Activated T-cell treated with anti-CD3 and anti-CD28 coated beads, Interleukin-2, amount 50 U/mL, for 4 hours (primary cell): ENCODE data around the gene ADAMTSL1. TPM values are rescaled to one million over a fixed set of nuclear protein-coding genes. Genes with fewer than 3 reads are reported as not detected.

Experiments used
- ATAC-seq, 2 donors: fragments of 200-7000 bp; cut with Tn5 transposase; one replicate each; pipeline ENCODE4 v1.10.0; 2021
- DNase-seq: peaks from one replicate; pipeline ENCODE4 v3.0.0-alpha.2; 2020
- H3K27me3 Mint-ChIP-seq: one replicate; pipeline ENCODE4 v1.8.0; 2021; ENCODE audit warnings: low read depth, mixed read lengths
- H3K36me3 Mint-ChIP-seq: one replicate; pipeline ENCODE4 v1.8.0; 2022; ENCODE audit warnings: mixed read lengths; ENCODE audit not compliant: insufficient read depth
- H3K4me1 Mint-ChIP-seq: one replicate; pipeline ENCODE4 v1.8.0; 2021; ENCODE audit warnings: low read depth, mixed read lengths
- H3K4me3 Mint-ChIP-seq: one replicate; pipeline ENCODE4 v1.8.0; 2021; ENCODE audit warnings: mild to moderate bottlenecking, moderate library complexity, mixed read lengths
- H3K9me3 Mint-ChIP-seq: one replicate; pipeline ENCODE4 v1.8.0; 2021; ENCODE audit warnings: mixed read lengths
- total RNA-seq, 3 donors: library from RNA; stranded (reverse); gene quantifications; one replicate each; pipeline ENCODE4 v1.2.1, GENCODE V29; 2021

Gene ADAMTSL1
- total RNA-seq, 3 donors from 2014 or later: not detected

DNA sequence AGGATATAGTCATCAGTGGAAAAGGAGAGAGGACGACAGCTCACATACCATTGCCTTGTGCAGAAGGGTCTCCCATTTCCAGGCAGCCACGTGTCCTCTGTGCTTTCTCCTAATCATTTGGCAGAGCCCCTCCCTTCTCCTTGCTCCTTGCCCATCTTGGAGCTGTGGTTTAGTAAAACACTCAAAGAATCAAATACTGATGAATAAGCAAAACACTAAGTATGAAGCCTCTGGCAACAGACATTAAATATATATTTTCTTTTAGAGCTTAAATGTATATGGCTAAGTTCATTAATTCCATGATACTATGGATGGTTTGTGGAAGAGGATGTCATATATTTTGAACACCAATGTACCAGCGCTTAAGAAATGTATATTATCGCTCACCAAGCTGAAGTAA lies 280.6 kb downstream of the ADAMTSL1 start:
- no peaks in the 10 kb centered on the region for H3K9me3 Mint-ChIP-seq
- no peak for DNase-seq

DNA sequence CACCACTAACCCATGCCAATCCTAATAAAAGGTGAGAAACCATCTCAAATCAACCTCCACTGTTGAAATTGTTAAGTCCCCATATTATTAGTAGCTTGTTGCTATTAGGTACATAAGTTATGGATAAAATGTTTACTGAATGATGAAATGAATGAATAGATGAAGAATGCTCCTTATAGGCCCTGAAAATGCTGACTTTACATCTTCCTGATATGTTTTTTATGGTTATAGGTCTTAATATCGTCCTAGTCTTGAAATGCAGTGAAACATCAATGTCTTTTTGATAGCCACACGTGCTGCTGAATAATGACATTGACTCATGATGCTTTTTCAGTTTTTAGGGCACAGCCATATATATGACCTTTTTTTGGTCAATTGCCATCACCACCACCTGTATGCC lies 281.3 kb downstream of the ADAMTSL1 start:
- Mint-ChIP-seq H3K9me3 (no peaks in the 10 kb centered on the region), H3K4me1 (no peaks in the 10 kb centered on the region), H3K36me3 (no peaks in the 10 kb centered on the region), H3K27me3 (no peaks in the 10 kb centered on the region), H3K4me3 (no peak overlapping the region)
- DNase-seq (no peak), ATAC-seq (no peak)

More for the DNA sequence above, 280.6 kb downstream of the ADAMTSL1 start:
- Mint-ChIP-seq H3K27me3 (no peaks in the 10 kb centered on the region), H3K4me1 (no peaks in the 10 kb centered on the region), H3K4me3 (no peak overlapping the region), H3K36me3 (no peaks in the 10 kb centered on the region)
- ATAC-seq: no peak

DNA sequence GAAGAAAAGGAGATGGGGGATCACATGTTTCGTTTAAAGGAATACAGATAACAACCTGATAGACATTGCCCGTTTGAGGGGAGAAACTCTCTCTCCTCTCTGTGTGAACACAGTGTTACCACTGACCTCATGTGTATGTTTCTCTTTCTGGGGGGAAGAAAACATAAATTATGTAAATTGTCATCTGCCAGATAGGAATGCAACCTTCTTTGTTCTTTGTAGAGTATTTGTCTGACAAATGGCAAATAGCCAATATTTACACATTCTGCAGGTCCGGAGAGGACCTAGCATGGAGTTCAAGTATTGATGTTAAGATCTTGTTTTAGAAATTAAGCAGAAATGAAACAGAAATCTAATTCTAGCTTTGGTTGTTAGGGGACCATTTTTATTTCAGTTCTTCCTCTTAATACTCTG lies 282.8 kb downstream of the ADAMTSL1 start:
- H3K4me3 Mint-ChIP-seq: no peak overlapping the region
- ATAC-seq (no peak), DNase-seq (no peak)
- H3K9me3 Mint-ChIP-seq: no peaks in the 10 kb centered on the region
- H3K27me3 Mint-ChIP-seq: no peaks in the 10 kb centered on the region
- H3K4me1 Mint-ChIP-seq: no peaks in the 10 kb centered on the region
- no peaks in the 10 kb centered on the region for H3K36me3 Mint-ChIP-seq

DNA sequence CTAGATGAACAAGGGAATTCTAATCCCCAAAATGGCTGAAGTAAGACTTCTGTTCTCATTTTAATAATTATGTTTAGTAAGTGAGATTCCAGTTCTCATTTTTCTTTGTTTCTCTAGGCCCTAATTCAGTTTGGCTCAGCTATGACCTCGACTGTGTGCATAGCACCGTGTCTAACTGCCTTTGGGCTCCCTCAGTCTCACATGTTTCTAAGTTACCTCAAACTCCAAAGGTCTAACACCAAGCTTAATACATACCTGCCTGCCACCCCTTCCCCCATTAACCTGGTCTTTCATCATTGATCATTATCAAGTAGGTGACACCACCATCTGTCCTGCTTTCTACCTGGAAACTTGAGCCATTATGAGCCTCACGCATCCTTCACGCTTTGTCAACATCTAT lies 285.9 kb downstream of the ADAMTSL1 start:
- Mint-ChIP-seq H3K4me1 (no peaks in the 10 kb centered on the region), H3K36me3 (no peaks in the 10 kb centered on the region), H3K9me3 (no peaks in the 10 kb centered on the region), H3K27me3 (no peaks in the 10 kb centered on the region), H3K4me3 (no peak overlapping the region)
- no peak for ATAC-seq
- no peak for DNase-seq

DNA sequence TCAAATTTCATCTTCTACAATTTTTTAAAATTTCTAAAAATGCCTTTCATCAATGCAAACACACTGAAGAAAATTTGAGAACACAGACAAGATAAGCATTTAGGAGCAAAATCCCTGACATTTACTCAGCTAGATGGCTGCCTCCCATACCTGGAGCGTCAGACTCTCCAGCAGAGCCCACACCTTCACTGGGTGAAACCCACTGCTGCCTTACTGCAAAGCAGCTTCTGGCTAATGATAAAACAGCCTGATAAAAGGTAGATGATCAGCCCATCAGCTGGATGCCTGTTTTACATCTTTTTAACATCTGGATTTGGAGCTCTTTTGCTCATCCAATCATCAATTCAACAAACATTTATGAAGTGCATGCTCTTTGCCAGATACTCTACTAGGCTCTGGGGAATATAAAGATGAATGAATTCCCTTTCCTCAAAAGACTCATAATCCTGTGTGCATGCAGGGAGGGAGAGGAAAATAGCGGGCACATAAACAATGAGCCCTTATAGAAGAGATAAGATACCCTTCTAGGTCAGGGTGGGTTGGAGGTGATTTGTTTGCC lies 287.9 kb downstream of the ADAMTSL1 start:
- no peak for ATAC-seq
- Mint-ChIP-seq H3K36me3 (no peaks in the 10 kb centered on the region), H3K4me1 (no peaks in the 10 kb centered on the region), H3K4me3 (no peak overlapping the region), H3K27me3 (peaks cover 10% of the 10 kb centered on the region), H3K9me3 (no peaks in the 10 kb centered on the region)
- DNase-seq: no peak

DNA sequence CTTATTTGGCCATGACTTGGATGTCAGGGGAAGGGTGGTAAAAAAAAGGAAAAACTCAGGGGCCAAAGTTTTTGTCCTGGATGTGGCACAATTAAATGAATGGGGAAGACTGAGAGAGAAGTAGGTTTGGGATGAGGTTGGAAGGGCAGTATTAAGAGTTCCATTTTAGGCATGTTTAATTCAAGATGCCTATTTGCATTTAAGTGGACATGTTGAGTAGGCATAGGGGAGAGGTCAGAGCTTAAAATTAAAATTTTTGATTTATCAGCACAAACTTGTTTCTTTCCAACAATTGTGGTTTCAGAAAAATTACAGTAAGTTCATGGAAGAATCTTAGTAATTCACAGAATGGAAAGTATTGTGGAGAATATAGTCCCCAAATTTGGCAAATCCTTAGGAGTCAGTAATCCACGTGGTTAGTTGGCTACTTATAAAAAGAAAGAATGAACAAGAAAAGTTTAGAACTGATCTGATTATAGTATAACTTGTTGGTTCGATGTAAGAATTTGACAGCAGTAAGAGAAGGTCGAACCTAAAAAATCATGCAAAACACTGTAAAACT lies 293.1 kb downstream of the ADAMTSL1 start:
- Mint-ChIP-seq H3K27me3 (peaks cover 18% of the 10 kb centered on the region), H3K36me3 (no peaks in the 10 kb centered on the region), H3K4me3 (no peak overlapping the region), H3K9me3 (no peaks in the 10 kb centered on the region), H3K4me1 (no peaks in the 10 kb centered on the region)
- ATAC-seq (no peak), DNase-seq (no peak)

DNA sequence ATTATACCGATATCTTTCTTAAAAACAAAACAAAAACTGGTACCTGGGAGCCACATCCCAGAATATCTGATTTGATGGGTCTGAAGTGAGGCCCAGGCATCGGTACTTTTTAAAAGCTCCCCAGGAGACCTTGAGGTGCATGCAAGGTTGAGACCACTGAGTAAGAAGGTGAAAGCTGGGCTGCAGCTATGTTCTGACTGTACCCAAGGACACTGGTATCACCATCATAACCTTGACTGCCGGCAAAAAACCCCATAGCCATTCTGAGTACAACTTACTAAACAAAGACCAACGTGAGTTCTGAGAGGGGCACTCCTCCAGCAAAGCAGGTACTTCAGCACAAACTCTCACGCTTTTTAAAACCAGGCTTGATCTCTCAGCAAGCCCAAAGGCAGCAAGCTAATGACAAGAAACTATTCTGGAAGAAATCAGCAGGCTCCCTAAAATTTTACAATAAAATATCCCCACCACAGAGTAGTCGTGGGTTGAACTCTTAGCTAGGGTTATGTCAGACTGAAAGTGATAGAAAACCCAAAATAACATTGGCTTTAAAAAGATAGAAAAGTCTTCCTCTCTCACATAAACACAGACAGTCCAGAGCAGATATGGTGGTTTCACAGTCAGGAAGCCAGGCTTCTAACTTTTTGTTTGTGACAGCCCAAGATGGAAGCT lies 295.1 kb downstream of the ADAMTSL1 start:
- ATAC-seq: no peak
- no peak for DNase-seq
- Mint-ChIP-seq H3K36me3 (no peaks in the 10 kb centered on the region), H3K4me1 (no peaks in the 10 kb centered on the region), H3K4me3 (no peak overlapping the region), H3K9me3 (no peaks in the 10 kb centered on the region), H3K27me3 (peaks cover 18% of the 10 kb centered on the region)

DNA sequence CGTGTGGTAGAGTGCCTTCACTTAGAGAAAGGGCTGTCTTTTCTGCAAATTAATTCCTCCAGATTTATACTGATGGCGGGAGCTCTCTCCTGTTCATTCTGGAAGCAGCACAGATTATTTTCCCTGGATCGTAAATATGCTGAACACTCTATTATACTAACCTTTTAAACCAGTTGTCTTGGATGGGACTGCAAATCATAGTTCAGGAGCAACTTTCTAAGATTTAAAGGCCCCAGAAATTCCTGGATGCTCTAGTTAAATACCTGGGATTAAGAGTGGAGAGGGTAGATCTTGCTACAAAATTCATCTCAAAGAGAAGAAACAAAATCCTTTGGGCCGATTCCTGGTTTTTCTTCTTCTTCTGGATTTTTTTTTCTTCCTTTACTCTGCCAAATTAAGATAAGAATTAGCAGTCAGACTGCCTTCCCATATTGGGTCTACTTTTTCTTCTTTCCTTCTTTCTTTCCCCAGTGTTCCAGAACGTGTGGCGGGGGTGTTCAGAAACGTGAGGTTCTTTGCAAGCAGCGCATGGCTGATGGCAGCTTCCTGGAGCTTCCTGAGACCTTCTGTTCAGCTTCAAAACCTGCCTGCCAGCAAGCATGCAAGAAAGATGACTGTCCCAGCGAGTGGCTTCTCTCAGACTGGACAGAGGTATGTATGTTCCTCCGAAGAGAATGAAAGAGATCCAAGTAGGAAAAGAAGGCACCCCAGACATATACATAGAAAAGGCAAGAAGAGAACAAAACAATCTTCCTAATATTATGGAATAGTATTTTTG lies 296.4 kb downstream of the ADAMTSL1 start:
- no peaks in the 10 kb centered on the region for H3K4me1 Mint-ChIP-seq
- no peak overlapping the region for H3K4me3 Mint-ChIP-seq
- H3K9me3 Mint-ChIP-seq: no peaks in the 10 kb centered on the region
- DNase-seq (no peak), ATAC-seq (no peak)
- H3K27me3 Mint-ChIP-seq: peaks cover 18% of the 10 kb centered on the region
- no peaks in the 10 kb centered on the region for H3K36me3 Mint-ChIP-seq

DNA sequence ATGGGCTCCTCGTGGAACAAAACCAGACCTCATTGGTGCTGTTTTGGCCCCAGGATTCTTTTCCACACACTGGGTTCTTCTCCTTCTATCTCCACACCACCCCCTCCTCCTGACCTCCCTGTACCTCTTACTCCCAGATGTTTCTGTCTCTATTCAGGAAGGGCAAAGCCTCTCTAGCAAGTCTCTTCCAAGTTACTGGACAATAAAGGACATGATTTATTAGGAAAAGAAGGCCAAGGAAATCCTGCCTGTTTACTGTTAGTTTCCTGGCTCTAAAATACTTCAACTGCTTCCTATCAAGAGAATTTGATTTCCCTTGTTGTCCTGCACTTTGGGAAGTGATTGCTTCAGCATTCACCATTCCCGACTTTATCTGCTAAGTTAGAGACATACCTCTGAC lies 297.1 kb downstream of the ADAMTSL1 start:
- ATAC-seq (no peak), DNase-seq (no peak)
- H3K27me3 Mint-ChIP-seq: peaks cover 11% of the 10 kb centered on the region
- H3K4me3 Mint-ChIP-seq: no peak overlapping the region
- H3K4me1 Mint-ChIP-seq: no peaks in the 10 kb centered on the region
- no peaks in the 10 kb centered on the region for H3K9me3 Mint-ChIP-seq
- no peaks in the 10 kb centered on the region for H3K36me3 Mint-ChIP-seq

DNA sequence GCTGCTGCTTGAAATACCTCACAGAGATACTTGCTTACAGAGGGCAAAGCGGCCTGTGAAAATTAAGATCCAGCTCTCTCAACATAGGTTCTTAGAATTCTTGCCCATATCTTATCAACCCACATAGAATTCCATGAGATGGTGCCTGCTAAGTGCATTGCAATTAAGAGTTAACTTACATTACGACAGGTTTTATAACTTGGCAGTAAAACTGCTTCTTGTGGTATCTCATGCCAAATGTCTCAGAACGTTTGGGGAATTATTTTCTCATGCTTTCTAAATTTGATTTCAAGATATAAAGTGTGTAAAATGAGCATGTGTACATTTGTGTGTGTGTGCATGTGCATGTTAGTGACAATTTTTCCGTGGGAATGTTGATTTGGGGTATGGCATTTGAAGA lies 297.8 kb downstream of the ADAMTSL1 start:
- DNase-seq (no peak), ATAC-seq (no peak)
- no peaks in the 10 kb centered on the region for H3K9me3 Mint-ChIP-seq
- peaks cover 8% of the 10 kb centered on the region for H3K27me3 Mint-ChIP-seq
- no peak overlapping the region for H3K4me3 Mint-ChIP-seq
- H3K36me3 Mint-ChIP-seq: no peaks in the 10 kb centered on the region
- H3K4me1 Mint-ChIP-seq: no peaks in the 10 kb centered on the region

DNA sequence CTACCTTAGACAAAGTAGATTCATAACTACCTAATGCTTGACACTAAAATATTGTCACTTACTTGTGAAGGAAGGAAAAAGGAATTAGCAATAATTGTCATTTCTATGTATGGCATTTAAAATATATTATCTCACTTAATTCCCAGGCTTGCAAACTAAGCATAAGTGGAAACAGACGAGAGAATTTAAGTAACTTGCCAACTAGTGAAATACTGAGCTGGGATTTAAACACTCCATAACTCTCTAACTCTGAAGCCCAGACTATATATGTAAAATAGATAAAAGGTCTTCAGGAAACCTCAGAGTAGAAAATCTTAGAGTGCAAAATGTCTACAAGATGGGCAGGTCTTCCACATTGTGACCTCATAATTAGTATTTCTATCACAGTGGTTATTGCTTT lies 301.3 kb downstream of the ADAMTSL1 start:
- Mint-ChIP-seq H3K4me1 (no peaks in the 10 kb centered on the region), H3K27me3 (peaks cover 3% of the 10 kb centered on the region), H3K9me3 (no peaks in the 10 kb centered on the region), H3K36me3 (no peaks in the 10 kb centered on the region), H3K4me3 (no peak overlapping the region)
- ATAC-seq: no peak
- no peak for DNase-seq

DNA sequence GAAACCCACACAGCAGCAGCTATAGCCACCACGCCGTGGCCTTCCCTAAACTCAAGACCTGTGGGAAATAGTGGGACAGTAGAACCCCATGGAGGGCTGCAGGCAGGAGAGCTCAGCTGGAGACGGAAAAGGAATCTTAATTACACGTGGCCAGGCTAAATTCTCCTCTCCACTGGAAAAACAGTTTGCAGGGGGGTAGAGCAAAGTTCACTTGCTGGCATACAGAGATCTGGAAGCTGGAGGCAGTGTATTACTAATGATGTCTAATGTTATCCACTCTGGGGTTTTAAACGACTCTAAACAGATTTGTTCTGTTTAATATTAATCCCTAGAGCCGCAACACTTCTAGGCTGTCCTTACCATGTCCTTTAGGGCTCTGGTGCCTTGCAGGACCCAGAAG lies 302.0 kb downstream of the ADAMTSL1 start:
- ATAC-seq (no peak), DNase-seq (no peak)
- Mint-ChIP-seq H3K4me1 (no peaks in the 10 kb centered on the region), H3K9me3 (no peaks in the 10 kb centered on the region), H3K36me3 (no peaks in the 10 kb centered on the region), H3K27me3 (peaks cover 3% of the 10 kb centered on the region), H3K4me3 (no peak overlapping the region)

DNA sequence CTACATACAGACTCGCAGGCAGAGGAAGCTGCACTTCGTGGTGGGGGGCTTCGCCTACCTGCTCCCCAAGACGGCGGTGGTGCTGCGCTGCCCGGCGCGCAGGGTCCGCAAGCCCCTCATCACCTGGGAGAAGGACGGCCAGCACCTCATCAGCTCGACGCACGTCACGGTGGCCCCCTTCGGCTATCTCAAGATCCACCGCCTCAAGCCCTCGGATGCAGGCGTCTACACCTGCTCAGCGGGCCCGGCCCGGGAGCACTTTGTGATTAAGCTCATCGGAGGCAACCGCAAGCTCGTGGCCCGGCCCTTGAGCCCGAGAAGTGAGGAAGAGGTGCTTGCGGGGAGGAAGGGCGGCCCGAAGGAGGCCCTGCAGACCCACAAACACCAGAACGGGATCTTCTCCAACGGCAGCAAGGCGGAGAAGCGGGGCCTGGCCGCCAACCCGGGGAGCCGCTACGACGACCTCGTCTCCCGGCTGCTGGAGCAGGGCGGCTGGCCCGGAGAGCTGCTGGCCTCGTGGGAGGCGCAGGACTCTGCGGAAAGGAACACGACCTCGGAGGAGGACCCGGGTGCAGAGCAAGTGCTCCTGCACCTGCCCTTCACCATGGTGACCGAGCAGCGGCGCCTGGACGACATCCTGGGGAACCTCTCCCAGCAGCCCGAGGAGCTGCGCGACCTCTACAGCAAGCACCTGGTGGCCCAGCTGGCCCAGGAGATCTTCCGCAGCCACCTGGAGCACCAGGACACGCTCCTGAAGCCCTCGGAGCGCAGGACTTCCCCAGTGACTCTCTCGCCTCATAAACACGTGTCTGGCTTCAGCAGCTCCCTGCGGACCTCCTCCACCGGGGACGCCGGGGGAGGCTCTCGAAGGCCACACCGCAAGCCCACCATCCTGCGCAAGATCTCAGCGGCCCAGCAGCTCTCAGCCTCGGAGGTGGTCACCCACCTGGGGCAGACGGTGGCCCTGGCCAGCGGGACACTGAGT lies 303.2 kb downstream of the ADAMTSL1 start:
- Mint-ChIP-seq H3K27me3 (peaks cover 3% of the 10 kb centered on the region), H3K4me1 (no peaks in the 10 kb centered on the region), H3K9me3 (no peaks in the 10 kb centered on the region), H3K4me3 (no peak overlapping the region), H3K36me3 (no peaks in the 10 kb centered on the region)
- DNase-seq (no peak), ATAC-seq (no peak)

DNA sequence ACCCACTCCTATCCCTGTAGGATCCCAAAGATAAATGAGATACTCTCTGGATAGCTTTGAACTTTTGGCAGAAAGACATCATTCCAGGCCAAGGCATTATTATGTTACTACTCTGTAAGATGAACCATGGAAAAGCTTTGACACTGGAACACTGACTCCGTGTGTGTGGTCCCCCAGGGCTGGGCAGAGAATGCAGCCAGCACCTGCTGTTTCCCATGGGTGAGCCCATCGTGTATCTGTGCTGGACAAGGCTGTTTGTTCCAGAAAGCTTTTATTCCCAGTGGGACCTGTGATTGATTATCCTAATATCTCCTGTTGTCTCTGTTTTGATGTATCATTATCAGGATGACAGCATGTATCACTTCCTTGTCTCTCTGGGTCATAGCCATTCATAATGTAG lies 304.2 kb downstream of the ADAMTSL1 start:
- no peaks in the 10 kb centered on the region for H3K9me3 Mint-ChIP-seq
- H3K4me1 Mint-ChIP-seq: no peaks in the 10 kb centered on the region
- ATAC-seq (no peak), DNase-seq (no peak)
- H3K27me3 Mint-ChIP-seq: peaks cover 3% of the 10 kb centered on the region
- H3K4me3 Mint-ChIP-seq: no peak overlapping the region
- no peaks in the 10 kb centered on the region for H3K36me3 Mint-ChIP-seq
